Measurements from ENCODE around the gene DNAI4.

- TF ChIP-seq POLR2A (IDR thresholded peaks at IDR 0.05): no peak
- TF ChIP-seq, protein P1, sequence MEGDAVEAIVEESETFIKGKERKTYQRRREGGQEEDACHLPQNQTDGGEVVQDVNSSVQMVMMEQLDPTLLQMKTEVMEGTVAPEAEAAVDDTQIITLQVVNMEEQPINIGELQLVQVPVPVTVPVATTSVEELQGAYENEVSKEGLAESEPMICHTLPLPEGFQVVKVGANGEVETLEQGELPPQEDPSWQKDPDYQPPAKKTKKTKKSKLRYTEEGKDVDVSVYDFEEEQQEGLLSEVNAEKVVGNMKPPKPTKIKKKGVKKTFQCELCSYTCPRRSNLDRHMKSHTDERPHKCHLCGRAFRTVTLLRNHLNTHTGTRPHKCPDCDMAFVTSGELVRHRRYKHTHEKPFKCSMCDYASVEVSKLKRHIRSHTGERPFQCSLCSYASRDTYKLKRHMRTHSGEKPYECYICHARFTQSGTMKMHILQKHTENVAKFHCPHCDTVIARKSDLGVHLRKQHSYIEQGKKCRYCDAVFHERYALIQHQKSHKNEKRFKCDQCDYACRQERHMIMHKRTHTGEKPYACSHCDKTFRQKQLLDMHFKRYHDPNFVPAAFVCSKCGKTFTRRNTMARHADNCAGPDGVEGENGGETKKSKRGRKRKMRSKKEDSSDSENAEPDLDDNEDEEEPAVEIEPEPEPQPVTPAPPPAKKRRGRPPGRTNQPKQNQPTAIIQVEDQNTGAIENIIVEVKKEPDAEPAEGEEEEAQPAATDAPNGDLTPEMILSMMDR (IDR thresholded peaks at IDR 0.05): no peak
These were observed 114.8 kb downstream of the DNAI4 start for GRCh38 chr1:66809736-66810326.

Measured in esophagus squamous epithelium (tissue), 4 donors.